CD4-positive, alpha-beta T cell treated with Interleukin-15 for 4 hours (primary cell): ENCODE data around the gene BTBD7.

Source experiments
- DNase-seq: peaks from one replicate; pipeline ENCODE4 v3.0.0-alpha.2; 2020; ENCODE audit warnings: low spot score

The BTBD7 gene

GRCh38 chr14:93302688-93303581 lies 29.9 kb downstream of the BTBD7 start:
- no peak for DNase-seq

- DNase-seq, result no peak
These were observed 30.9 kb downstream of the BTBD7 start for GRCh38 chr14:93301821-93302447.

DNA sequence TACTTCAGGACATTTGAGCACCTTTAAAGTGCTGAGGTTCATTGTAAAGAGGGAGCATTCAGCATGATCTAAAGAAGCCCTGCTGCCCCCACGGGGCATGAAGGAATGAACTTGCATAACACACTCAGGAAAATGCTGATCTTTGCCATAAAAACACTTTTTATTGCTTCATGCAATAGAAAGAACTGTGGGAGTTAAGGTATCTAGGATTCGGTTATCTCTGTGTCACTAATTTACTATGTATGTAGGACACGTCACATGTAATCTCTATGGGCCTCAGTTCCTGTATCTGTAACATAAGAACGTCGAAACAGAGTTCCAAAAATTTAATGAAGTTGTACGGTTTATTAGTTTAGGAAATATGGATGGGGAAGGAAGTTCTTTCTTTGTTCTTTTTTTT lies 33.0 kb downstream of the BTBD7 start:
- DNase-seq, result no peak

- DNase-seq, result no peak
These were observed 33.4 kb downstream of the BTBD7 start for GRCh38 chr14:93299416-93299815.

- DNase-seq, result no peak
These were observed 37.2 kb downstream of the BTBD7 start for GRCh38 chr14:93295541-93296220.

- DNase-seq, result no peak
These were observed 46.5 kb downstream of the BTBD7 start for GRCh38 chr14:93286212-93286890.

DNA sequence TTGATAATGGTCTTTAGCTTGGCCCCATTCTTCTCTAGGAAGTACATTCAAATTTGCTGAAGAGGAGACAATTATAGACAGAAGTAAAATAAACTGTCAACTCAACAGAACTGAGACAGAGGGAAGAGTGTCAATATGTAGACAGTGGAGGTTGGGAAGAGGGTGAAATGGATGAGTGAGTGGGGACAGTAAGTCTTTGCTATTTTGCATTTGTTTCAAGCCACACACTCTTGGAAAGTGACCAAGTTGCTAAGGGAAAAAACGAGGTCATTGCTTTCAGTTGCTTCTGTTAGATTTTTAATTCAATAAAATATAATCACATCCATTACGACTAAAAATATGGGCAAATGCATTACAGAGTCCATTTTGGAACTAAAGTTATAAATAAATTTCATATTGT lies 47.8 kb downstream of the BTBD7 start:
- DNase-seq, result no peak

GRCh38 chr14:93281937-93282336 lies 50.9 kb downstream of the BTBD7 start:
- DNase-seq, result no peak

DNA sequence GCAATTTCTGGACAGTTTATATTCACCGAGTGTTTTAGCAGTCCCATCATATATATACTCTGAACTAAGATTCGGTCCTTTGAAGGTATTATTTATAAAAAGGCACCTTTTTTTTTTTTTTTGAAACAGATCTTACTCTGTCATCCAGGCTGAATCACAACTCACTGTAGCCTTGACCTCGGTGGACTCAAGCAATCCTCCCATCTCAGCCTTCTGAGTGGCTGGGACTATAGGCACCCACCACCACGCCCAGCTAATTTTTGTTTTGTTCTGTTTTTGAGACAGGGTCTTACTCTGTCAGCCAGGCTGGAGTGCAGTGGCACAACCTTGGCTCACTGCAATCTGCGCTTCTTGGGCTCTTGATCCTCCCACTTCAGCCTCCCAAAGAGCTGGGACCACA lies 52.1 kb downstream of the BTBD7 start:
- no peak for DNase-seq

DNA sequence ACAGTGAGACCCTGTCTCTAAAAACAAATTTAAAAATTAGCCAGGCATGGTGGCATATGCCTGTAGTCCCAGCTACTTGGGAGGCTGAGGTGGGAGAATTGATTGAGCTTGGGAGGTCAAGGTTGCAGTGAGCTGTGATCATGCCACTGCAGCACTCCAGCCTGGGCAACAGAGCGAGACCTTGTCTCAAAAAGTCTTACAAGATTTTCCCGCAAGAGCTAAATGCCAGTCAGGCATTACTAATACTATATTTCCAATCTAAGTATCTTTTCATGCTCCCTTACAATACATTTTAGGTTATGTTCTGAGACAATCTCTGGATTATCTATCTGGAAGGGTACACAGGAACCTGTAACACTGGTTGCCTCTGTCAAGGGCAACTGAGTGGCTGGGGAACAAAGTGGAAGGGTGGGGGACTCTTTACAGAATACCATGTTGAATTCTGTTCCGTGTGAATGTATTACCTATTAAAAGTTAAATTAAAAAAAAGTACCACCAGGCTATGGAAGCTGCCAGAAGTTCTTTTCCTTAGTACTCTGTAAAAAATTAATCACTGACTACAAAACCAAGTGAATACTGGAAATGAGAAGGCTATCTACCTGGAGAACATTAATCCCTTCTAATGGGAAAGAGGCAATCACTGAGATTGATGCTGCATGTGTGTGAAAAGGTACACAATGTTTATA lies 56.7 kb downstream of the BTBD7 start:
- DNase-seq, result no peak

- DNase-seq, result no peak
These were observed 58.6 kb downstream of the BTBD7 start for GRCh38 chr14:93274055-93274806.

- DNase-seq, result no peak
These were observed 61.7 kb downstream of the BTBD7 start for GRCh38 chr14:93271111-93271510.

DNA sequence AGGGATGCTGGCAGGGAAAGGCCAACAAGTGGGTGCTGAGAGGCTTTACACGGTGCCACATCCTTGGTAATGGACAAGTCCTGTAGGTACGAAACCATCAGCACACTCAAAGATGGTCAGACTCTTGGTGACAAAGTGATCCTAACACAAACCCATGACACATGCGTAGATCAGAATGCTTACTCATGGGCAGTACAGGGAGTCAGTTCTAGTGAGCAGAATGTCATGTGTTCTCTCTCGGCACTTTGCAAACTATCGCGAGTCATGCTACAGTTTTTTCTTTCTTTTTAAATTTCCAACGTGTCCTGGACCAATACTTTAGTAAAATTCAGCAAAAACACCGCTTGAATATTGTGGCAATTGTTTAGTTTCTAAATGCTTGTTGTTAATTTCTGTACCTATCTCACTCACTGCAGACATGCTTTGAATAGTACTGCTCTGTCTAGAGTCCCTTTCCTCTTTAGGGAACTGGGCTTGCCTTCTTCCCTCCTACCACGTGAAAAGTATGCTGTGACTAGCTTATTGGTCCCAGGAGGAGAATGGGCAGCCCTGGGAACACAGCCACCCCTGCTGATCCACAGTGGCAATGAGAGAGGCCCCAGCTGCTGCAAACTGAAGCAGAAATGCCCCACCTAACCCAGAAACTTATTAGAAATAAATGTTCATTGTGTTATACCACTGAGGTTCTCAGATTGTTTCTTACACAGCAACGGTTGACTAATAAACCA lies 63.3 kb downstream of the BTBD7 start:
- DNase-seq, result no peak

DNA sequence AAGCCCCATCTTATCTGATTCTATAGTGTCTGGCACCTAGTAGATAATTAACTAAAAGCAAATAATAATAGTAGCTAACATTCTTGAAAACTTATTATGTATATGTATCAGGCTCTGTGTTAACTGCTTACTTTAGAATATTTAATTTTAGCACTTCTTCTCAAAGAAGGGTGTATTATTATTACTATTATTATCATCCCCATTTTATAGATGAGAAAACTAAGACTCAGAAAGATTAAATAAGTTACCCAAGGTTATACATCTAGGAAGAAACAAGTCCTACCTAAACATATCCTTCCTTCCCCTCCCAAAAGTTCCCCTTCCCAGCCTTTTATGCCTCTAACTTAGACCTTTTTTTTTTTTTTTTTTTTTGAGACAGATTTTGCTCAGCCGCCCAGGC lies 64.4 kb downstream of the BTBD7 start:
- no peak for DNase-seq

- DNase-seq, result no peak
These were observed 65.6 kb downstream of the BTBD7 start for GRCh38 chr14:93267149-93267711.

DNA sequence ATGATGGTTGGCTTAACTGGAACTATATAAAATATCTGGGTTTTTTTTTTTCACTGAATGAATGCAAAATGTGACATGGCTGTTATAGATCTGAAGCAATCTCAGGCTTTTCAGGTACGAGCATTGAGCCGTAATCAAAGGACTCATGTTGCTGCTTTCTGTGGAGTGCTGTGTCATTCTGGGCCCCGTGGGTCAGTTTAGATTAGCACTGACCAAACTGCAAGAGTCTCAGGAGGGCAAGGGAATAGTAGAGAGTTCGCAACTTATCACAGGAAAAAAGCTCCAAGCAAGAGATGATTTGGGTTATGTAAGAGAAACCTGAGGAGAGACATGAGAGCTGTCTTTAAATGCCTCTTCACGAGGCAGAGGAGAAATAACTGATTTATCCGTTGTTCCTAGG lies 66.7 kb downstream of the BTBD7 start:
- no peak for DNase-seq

DNA sequence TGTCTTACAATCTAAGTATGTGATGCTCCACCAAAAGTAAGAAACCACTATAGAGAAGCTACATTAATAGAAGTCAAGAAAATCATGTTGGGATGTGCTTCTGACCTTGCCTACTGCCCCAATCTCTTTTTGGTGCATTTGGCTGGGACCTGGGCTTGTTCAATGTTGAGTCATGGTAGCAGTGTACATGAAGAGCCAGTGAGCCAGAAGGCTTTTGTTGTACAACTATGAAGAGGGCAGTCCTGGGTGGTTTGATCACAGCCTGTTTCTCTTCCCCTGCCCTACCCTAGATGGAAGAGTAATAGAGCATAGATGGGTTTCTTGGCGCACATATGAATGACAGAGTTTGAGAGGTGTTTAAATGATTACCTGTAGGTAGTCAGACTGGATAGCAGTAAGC lies 69.4 kb downstream of the BTBD7 start:
- no peak for DNase-seq

DNA sequence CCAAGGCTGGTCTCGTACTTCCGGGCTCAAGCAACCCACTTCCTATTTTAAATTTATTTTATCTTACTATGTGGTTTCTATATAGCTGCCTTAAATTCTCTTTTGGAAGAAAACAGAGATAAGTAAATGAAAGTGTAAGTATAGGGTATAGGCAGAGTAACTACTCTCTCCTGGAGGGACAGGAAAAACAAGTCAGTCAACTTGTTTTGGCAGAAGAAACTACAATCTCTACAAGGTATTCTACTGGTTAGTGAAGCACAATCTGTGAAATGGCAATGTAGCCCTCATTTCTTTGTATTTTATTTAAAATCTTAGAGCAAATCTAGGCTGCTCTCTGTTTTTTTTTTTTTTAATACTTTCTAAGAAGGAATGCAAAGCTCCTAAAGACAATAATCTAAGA lies 70.4 kb downstream of the BTBD7 start:
- no peak for DNase-seq

GRCh38 chr14:93249128-93249831 lies 83.6 kb downstream of the BTBD7 start:
- DNase-seq, result no peak
